ENCODE measurements around the gene IGFL1.
"Not testable (repeated sequence)": the region's sequence is repeated elsewhere in the genome, so short reads cannot be mapped to it uniquely, and the experiment has no call there.

Gene IGFL1

DNA sequence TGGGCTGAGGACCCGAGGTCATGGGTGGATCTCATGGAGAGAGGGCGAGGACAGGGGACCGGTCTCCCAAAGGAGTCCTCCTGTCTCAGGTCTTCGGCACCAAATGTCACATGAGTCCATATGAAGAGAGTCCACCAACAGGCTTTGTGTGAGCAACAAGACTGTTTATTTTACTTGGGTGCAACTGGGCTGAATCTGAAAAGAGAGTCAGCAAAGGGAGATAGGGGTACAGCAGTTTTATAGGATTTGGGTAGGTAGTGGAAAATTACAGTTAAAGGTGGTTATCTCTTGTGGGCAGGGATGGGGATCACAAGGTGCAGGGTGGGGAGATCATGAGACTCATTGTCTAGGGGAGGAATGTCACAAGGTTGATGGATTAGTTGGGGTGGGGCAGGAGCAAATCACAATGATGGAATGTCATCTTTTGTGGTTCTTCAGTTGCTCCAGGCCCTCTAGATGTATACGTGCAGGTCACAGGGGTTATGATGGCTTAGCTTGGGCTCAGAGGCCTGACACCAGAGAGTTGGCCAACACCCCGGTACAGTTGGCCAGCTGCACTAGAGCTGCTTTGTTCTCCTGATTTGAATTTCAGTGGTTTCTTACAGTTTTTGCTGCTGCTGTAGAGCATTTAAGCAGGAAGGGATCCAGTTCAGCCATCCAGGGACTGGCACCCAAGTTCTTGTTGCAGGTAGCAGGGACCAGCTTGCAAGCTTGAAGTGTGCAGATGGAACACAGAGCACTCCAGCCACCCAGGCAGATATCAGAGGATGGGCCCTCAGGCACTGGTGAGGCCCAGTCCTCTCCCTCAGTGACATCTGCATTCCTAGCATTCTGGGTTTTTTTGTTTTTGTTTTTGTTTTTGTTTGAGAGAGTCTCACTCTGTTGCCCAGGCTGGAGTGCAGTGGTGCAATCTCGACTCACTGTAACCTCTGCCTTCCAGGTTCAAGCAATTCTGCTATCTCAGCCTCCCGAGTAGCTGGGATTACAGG, 26.4 kb upstream of the IGFL1 start:
- DNase-seq = no peak

DNA sequence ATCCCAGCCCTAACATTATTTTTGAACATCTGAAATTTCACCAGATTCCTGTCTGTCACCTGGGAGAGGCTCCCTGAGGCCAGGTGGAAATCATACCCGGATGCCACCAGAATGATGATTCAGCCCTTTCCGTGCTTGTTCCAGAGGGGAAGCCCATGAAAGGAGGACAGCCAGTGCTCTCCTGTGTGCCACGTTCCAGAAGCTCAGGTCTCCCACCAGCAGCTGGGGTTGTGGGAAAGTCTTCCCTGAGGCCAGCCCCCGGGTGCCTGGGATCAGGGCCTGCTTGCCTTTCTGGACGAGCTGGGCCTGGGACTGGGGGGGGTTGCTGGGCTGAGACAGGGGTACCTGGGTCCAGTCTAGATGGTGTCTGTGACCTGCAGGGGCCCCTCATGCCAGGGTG, 25.5 kb upstream of the IGFL1 start:
- no peak for DNase-seq

DNA sequence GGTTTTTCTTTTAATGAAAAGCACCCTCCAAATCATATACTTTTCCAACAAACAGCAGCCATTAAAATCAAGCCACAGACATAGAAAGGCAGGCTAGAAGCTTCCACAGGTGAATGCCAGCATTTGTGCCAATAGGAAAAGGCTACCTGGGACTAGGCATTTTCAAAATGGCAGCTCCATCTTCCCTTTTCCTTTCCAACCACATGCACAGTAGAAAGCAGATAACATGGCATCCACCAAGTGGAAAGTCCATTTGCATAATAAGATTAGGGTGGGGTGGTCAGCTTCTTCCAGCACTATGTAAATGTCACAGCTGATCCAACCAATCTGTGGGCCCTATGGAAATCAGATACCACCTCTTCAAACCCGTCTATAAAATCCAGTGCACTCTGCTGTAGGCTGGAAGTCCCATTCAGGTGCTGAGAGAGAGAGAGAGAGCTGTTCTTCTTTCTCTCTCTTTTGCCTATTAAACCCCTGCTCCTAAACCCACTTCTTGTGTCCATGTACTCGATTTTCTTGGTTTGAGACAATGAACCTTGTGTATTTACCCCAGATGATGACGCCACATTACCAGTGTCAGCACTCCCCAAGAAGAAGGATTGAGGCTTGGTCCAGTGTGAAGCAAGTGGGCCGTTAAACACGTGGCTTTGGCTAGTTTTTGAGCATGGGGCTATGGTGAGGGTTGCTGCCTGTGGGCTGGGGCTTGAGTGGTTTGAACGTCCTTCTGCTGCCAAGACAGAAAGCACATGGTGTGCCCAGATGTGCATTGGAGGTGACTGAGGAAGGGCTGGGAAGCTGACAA, 24.2 kb upstream of the IGFL1 start:
- no peak for DNase-seq

DNA sequence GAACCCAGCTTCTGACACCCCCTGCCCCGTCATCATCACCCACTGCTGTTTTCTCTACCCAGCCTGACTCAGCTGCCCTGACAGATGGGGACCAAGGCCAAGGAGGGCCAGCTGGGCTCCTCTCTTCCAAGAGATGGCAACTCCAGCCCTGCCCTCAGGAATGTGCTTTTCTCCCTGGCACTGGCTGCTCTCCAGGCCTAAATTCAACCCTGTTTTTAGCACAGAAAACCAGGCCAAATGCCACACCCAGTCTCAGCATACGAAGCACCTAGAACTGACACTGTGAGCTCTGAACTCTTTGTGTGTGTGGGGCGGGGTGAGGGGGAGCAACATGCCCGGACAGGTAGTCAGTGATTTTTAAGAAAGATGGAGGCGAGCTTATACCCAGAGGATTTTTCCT, 23.4 kb upstream of the IGFL1 start:
- no peak for DNase-seq

DNA sequence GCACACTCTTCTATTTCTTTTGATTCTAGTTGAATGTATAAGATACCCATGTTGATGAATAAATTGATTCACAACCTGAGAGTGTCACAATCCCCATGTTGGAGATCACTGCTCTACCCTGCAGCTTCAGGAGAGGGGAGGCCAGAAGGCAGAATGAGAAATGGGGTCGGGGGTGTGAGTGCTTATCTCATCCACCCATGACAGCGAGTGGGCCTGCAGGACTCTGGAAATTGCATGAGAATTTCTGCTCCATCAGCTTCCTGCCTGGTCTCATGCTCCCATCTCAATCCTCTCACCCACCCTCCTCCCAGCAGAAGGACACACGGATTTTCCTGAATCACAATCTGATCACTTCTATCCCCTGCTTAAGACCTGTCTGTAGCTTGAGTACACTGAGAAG, 22.9 kb upstream of the IGFL1 start:
- DNase-seq = no peak

DNA sequence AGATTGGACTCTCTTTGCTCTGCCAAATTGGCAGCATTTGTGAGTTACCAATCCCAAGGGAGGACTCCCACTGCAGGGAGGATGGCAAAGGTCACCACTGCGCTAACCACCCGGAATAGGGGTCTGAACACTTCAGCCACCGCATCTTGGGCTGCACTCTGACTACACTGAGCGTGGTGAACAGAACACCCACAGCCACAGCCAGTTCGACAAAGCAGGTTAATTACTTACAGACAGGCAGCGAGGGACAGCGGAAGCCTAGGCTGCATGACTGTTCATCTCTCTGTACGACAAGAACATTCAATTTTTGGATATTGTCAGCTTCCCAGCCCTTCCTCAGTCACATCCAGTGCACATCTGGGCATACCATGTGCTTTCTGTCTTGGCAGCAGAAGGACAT, 21.7 kb upstream of the IGFL1 start:
- not testable (repeated sequence) for DNase-seq

DNA sequence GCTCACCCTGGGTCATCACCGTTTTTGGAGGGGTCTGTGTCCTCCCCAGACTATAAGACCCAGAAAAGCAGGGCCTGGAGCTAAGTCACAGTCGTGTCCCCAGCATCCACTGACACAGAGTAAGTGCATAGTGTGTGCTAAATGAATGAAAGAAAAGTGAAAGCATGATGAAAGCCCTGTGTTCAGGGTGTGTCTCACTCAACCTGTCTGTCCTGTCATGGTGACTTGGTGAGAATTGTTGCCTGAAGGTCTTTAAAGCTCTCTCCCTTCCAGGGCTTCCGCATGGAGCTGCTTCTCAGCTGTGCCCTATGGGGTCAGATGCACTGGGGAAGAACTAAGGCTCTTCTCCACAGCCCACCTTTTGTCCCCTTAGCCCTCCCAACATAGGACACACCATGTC, 20.5 kb upstream of the IGFL1 start:
- no peak for DNase-seq

DNA sequence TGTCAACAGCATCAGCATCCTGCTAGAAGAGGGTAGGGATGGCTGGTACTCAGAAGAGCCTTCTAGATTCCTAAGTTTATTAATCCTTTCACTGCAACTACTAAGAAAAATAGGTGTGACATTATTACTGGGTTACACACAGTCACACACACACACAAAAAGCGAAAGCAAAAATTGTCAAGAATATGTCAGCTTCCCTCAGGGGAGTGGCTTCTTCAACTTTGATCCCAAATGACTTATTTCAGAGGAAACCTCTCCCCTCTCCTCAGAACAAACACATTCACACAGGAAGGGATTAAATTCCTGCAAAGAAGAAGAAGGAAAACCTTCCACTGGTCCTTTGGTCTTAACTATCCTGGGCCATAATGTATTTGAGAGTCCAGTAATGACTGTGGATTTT, 20.1 kb upstream of the IGFL1 start:
- DNase-seq = no peak

DNA sequence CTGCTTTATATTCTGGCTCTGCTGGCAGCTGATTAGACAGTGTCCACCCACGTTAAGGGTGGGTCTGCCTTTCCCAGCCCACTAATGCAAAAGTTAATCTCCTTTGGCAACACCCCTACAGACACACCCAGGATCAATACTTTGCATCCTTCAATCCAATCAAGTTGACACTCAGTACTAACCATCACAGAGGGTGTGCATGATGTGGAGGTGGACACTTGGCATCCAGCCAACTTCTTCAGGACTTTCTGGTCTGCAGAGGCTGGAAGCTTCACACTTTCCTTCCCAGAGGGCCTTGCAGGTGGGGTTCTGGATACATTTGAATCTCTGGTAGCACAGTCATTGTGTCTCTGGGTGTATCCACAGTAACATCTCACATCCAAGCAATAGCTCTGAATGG, 18.9 kb upstream of the IGFL1 start:
- DNase-seq = no peak

DNA sequence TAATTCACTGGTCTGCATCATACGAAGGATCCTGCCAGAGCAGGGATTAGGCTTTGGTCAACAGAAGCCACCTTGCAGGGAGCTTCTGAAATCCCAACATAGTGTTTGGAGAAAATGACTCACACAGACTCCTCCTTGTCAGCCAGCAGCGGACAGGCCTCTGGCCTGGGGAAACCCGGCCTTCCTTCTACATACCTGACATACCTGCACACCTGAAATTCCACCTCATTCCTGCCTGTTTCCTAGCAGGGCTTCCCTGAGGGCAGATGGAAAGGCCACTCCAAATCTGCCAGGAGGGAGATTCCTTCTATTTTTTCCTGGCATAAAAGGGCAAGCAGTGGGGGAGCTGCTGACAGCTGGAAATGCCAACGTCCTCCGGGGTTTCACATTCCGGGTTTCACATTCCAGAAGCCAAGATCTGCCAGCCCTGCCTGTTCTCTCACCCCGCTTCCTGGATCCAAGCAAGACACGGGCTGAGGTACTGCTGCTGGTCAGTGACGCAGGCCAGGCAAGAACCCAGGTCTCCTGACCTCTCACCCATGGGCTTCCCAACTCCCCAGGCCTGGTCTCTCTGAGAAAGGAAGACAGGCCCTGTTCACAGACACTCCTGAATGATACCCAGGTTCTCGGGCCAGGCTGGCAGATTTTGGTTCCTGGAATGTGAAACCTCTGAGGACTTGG, 18.2 kb upstream of the IGFL1 start:
- no peak for DNase-seq

DNA sequence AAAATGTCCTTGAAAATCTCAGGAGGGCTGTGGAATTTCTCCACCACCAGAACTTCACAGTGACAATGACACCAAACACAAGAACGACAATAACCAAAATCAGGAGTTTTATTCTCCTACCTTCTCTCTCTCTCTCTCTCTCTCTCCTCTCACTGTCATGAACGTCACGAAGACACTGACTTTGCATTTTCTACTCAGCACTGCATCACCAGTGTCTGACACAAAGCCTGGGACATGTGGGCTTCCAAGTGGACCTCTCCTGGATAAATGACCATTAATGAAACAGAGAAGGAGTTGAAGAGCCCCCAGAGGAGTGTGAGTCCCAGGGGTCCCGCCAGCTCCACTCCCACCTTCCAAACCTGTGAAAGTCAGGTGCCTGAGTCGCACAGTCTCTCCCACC, 16.9 kb upstream of the IGFL1 start:
- not testable (repeated sequence) for DNase-seq

DNA sequence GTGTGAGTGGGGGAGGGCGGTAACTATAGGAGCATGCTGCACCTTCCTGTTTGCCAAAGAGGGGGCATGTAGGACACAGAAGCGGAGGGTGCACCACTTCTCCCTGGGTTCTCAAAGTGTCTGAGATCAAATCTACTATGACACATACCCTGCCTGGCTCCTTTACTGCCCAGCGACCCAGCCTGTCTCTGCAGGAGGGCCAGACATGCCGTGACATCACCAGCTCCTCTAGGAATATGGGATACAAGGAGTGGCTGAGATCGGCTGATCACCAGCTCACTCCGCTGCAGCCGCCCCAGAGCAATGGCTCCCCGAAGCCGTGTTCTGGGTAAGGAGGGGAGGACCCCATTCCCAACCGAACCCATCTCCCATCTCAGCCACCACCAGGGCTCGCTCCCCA, 16.4 kb upstream of the IGFL1 start:
- no peak for DNase-seq

DNA sequence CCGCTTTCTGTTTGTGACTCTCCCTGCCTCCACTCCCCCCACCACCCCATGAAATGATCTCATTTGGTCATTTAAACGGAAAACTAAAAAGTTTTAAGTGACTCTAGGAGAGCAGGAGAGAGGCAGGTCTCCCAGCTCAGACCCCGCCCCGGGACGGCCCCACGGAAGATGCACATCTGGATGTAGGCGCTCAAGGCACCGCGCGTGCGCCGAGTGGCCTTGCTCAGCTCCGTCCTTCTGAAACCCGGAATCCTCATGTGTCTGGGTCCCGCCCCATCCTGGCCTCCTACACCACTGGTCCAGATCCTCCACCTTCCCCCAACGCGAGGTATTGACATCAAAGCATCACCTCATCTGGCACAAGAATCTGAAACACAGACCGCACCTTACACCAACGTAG, 15.7 kb upstream of the IGFL1 start:
- no peak for DNase-seq

DNA sequence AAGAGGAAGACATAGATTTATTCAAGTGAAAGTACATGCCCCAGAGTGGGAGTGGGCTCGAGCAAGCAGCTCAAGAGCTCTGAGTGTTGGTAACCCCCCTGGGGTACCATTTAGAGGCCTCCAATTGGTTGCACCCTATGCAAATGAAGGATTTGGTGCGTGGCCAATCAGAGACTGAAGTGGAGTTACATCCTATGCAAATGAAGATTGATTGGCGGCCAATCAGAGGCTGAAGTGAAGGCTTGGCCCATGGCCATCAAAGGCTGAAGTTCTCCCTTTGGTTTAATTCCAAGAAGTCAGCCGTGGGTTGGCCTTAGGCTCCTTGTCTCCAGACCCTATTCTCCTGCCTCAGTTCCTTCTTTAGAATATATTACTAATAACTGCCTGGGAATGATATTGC, 12.9 kb upstream of the IGFL1 start:
- DNase-seq = no peak

DNA sequence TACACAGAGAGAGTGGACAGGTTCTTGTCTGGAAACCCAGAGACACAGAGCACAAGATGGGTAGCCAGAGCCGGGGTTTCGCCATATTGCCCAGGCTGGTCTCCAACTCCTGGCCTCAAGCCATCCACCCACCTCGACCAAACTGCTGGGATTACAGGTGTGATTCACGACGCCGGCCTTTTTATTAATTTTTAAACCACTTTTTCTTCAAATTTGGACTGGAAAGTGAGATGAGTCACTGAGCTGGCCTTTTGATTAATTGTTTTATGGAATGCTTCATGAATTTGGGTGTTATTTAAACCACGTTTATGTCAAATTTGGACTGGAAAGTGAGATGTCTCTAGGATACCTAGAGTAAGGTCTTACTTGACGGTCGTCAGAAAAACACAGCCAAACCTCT, 12.1 kb upstream of the IGFL1 start:
- no peak for DNase-seq

DNA sequence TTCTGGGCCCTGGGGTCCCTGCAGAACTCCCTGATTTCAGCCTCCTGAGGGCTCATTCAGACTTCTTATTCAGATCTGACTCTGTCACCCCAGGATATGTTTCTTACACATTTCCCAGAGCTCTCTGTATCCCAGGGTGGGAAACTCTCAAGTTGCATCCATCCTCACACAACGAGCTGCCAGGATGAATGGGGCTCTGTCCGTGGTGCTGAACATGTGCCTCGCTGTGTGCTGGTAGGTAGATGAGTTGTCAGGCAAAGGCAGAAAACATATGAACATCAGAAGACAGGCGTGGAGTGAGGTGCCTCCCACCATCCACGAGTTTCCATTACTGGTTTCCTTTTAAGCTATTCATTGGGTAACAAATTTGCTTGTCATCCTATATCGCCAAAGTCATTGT, 11.4 kb upstream of the IGFL1 start:
- peak; percentile 34 for DNase-seq

DNA sequence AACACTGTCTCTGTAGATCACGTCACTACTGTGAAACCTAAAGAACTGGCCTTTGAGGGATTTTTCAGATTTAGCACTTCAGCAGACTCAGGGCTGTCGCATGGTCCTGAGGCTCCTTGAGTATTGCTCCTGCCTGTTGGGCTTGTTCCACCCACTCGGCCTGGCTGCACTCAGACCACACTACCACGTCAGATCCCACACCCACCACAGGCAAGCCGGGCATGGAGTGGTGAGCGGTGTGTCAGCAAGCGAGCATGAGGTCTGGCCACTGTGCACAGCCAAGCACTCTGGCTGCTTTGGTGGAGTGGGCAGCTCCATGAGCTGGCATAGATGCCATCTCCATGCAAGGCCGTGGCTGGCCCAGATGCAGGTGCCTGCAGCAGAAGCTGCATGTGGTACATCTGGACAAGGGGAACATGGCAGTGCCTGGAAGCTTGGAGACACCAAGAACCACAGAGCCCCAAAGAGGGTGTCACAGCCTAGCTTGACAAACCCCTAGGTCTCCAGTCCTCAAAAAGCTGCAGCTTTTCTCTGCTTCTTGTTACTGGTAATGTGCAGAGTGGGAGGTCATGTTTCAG, 9.4 kb upstream of the IGFL1 start:
- no peak for DNase-seq

DNA sequence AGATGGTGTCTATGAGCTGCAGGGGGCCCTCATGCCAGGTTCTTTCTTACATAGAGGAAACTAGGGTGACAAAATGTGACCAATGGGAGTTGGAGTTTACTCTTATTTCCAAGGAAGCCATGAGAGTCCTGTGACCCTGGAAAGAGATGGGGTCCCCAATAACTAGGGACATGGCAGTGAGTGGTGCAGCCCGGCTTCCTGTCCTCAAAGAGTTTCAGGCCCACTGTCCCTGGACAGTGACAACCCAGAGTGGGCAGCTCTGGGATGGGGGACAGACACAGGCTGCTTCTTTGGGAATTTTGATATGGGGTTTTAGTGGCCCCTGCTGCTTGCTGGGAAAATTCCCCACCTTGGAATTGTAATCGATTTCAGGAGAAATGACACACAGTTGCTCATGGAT, 8.4 kb upstream of the IGFL1 start:
- no peak for DNase-seq

DNA sequence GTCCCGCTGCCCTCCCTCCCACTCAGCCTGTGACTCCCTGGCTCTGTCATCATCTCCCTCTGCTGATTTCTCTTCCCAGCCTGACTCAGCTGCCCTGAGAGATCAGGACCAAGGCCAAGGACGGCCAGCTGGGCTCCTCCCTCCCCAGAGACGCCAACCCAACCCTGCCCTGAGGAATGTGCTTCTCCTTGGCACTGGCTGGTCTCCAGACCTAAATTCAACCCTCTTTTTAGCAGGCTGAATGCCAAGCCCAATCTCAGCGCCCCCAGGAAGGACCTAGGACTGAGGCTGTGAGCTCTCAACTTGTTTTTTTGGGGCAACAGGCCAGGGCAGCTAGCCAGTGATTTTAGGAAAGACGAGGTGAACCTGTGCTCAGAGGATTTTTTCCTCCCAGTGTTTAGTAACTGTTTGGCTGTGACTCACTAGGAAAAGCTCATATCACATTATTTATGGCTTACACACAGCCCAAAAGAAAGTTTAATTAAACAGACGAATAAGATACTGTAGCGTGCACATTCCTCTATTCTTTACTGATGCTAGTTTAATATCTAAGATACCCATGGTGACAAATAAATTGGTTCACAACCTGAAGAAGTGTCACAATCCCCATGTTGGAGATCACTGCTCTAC, 7.4 kb upstream of the IGFL1 start:
- no peak for DNase-seq

DNA sequence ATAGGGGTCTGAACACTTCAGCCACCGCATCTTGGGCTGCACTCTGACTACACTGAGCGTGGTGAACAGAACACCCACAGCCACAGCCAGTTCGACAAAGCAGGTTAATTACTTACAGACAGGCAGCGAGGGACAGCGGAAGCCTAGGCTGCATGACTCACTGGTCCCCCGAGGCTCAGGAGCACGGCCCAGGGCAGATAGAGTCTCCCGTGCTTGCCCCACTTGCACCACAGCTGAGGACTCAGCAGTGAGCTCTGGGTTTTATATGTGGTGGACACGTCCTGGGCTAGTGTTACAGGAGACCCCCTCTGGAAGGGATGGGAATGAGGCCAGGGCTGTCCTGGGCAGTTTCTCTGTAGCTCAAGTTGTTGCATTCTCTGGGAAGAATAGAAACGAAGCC, 5.8 kb upstream of the IGFL1 start:
- DNase-seq = not testable (repeated sequence)

DNA sequence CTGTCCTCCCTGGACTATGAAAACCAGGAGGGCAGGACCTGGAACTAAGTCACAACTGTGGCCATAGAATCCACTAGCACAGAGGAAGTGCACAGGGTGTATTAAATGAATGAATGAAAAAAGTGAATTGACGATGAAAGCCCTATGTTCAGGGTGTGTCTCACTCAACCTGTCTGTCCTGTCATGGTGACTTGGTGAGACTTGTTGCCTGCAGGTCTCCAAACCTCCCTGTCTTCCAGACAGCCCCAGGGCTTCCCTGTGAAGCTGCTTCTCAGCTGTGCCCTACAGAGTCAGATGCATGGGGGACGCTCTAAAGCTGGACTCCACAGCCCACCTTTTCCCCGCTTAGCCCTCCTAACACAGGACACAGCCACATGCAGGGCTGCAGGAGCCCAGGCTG, 4.8 kb upstream of the IGFL1 start:
- no peak for DNase-seq

DNA sequence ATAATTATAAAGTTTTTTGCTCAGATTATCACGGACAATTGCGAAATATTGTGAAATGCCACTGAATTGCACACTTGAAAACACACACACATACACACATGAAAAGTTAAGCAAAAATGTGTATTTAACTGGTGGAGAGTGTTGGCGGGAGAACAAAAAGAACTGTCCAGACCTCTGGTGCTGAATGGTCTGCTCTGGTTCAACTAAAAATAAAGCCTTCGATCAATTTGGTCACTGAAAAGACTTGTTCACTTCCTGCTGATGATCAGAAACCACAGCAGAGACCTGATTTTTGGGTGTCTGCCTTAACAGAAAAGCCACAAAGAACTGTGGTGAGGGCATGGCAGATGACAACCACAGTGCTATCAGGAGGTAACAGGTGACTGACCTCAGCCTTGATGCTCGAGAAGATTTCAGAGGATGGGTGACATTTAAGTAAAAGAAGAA, 4.0 kb upstream of the IGFL1 start:
- no peak for DNase-seq

Measured in stimulated activated CD4-positive, alpha-beta T cell treated with anti-CD3 and anti-CD28 coated beads, Interleukin-4, amount 100 ng/mL, for 1 hour (primary cell).